Measurements from ENCODE around the gene CIAPIN1. TPM values are rescaled to one million over a fixed set of nuclear protein-coding genes. Genes with fewer than 3 reads are reported as not detected.
"Not testable (repeated sequence)": the region's sequence is repeated elsewhere in the genome, so short reads cannot be mapped to it uniquely, and the experiment has no call there.

The CIAPIN1 gene
- total RNA-seq, 1 donor from 2014 or later = 97.2 TPM

- Mint-ChIP-seq H3K36me3 (ENCODE audit: low read depth) (peaks cover 11% of the 10 kb centered on the region), H3K4me3 (peak overlapping the region; percentile 75), H3K27ac (ENCODE audit: unreplicated experiment) (no peak overlapping the region), H3K4me1 (peaks cover 29% of the 10 kb centered on the region), H3K27me3 (ENCODE audit: low read depth) (no peaks in the 10 kb centered on the region), H3K9me3 (peaks cover 2% of the 10 kb centered on the region)
- DNase-seq (ENCODE audit: low read depth, low spot score) = no peak
- no peak for TF ChIP-seq CTCF (conservative IDR thresholded peaks at IDR 0.05)
These were observed 1.7 kb downstream of the CIAPIN1 start for GRCh38 chr16:57445510-57445909.

- no peak overlapping the region for H3K27ac Mint-ChIP-seq (ENCODE audit: unreplicated experiment)
- peaks cover 2% of the 10 kb centered on the region for H3K9me3 Mint-ChIP-seq
- peaks cover 29% of the 10 kb centered on the region for H3K4me1 Mint-ChIP-seq
- H3K27me3 Mint-ChIP-seq (ENCODE audit: low read depth) = no peaks in the 10 kb centered on the region
- no peak for TF ChIP-seq CTCF (conservative IDR thresholded peaks at IDR 0.05)
- H3K4me3 Mint-ChIP-seq = peak overlapping the region; percentile 65
- peaks cover 19% of the 10 kb centered on the region for H3K36me3 Mint-ChIP-seq (ENCODE audit: low read depth)
- no peak for DNase-seq (ENCODE audit: low read depth, low spot score)
These were observed 2.5 kb downstream of the CIAPIN1 start for GRCh38 chr16:57444711-57445110.

GRCh38 chr16:57440551-57440950 is 6.6 kb downstream of the CIAPIN1 start:
- not testable (repeated sequence) for H3K27ac Mint-ChIP-seq (ENCODE audit: unreplicated experiment); DNase-seq (ENCODE audit: low read depth, low spot score); H3K4me1 Mint-ChIP-seq; H3K9me3 Mint-ChIP-seq; H3K27me3 Mint-ChIP-seq (ENCODE audit: low read depth); H3K4me3 Mint-ChIP-seq
- peaks cover 36% of the 10 kb centered on the region for H3K36me3 Mint-ChIP-seq (ENCODE audit: low read depth)

GRCh38 chr16:57439947-57440346 is 7.2 kb downstream of the CIAPIN1 start:
- H3K4me3 Mint-ChIP-seq; H3K4me1 Mint-ChIP-seq; H3K9me3 Mint-ChIP-seq; DNase-seq (ENCODE audit: low read depth, low spot score); H3K27ac Mint-ChIP-seq (ENCODE audit: unreplicated experiment); H3K27me3 Mint-ChIP-seq (ENCODE audit: low read depth): not testable (repeated sequence)
- H3K36me3 Mint-ChIP-seq (ENCODE audit: low read depth) = peaks cover 36% of the 10 kb centered on the region

GRCh38 chr16:57435838-57436237 is 11.3 kb downstream of the CIAPIN1 start:
- H3K4me3 Mint-ChIP-seq = no peak overlapping the region
- DNase-seq (ENCODE audit: low read depth, low spot score) = no peak
- no peaks in the 10 kb centered on the region for H3K4me1 Mint-ChIP-seq
- no peaks in the 10 kb centered on the region for H3K27me3 Mint-ChIP-seq (ENCODE audit: low read depth)
- no peaks in the 10 kb centered on the region for H3K9me3 Mint-ChIP-seq
- TF ChIP-seq CTCF (conservative IDR thresholded peaks at IDR 0.05) = no peak
- H3K36me3 Mint-ChIP-seq (ENCODE audit: low read depth) = peaks cover 37% of the 10 kb centered on the region
- H3K27ac Mint-ChIP-seq (ENCODE audit: unreplicated experiment) = no peak overlapping the region

GRCh38 chr16:57434003-57434402 is 13.2 kb downstream of the CIAPIN1 start:
- H3K9me3 Mint-ChIP-seq = no peaks in the 10 kb centered on the region
- peaks cover 28% of the 10 kb centered on the region for H3K36me3 Mint-ChIP-seq (ENCODE audit: low read depth)
- no peaks in the 10 kb centered on the region for H3K4me1 Mint-ChIP-seq

More at GRCh38 chr16:57434003-57434402, 13.2 kb downstream of the CIAPIN1 start:
- Mint-ChIP-seq H3K27ac (ENCODE audit: unreplicated experiment) (no peak overlapping the region), H3K27me3 (ENCODE audit: low read depth) (no peaks in the 10 kb centered on the region), H3K4me3 (no peak overlapping the region)
- TF ChIP-seq CTCF (conservative IDR thresholded peaks at IDR 0.05) = no peak
- no peak for DNase-seq (ENCODE audit: low read depth, low spot score)

Measured in neural crest cell (in vitro differentiated cells).